HL-60 (cell line): Measurements from ENCODE around the gene ERCC3.

Source experiments
- DNase-seq, 2 experiments: peaks; one replicate each; pipeline ENCODE4 v3.0.0-alpha.2; 2010 to 2020; ENCODE audit warnings: low read depth in 1 of 2, low spot score in 1 of 2
- H3K27ac ChIP-seq: fragments of 250-450 bp; sonication (Bioruptor Pico); replicated peaks from 2 replicates; pipeline ENCODE4 v1.5.1; 2020; ENCODE audit warnings: mild to moderate bottlenecking, moderate library complexity
- H3K27me3 ChIP-seq: fragments of 250-450 bp; sonication (Bioruptor Pico); 2 replicates; pipeline ENCODE4 v1.5.1; 2021; ENCODE audit warnings: mild to moderate bottlenecking, moderate library complexity; ENCODE audit not compliant: insufficient read depth, poor library complexity, severe bottlenecking
- H3K4me3 ChIP-seq: replicated peaks from 2 replicates; pipeline ENCODE4 v1.5.1; 2011; ENCODE audit warnings: mild to moderate bottlenecking, control low read depth, low read length; ENCODE audit not compliant: insufficient read depth
- GABPA ChIP-seq: IDR thresholded peaks from 2 replicates; pipeline ENCODE4 v1.6.1; 2012; ENCODE audit warnings: low read depth
- POLR2AphosphoS5 ChIP-seq: IDR thresholded peaks from 2 replicates; pipeline ENCODE4 v1.6.1; 2012; ENCODE audit warnings: low read depth
- REST ChIP-seq: IDR thresholded peaks from 2 replicates; pipeline ENCODE4 v1.6.1; 2012; ENCODE audit warnings: low read depth; ENCODE audit not compliant: insufficient replicate concordance
- SPI1 ChIP-seq: IDR thresholded peaks from 2 replicates; pipeline ENCODE4 v1.6.1; 2012; ENCODE audit warnings: low read depth, mild to moderate bottlenecking, borderline replicate concordance
- TF ChIP-seq, protein P1 (sequence below): IDR thresholded peaks from one replicate; pipeline ENCODE4 v1.5.1; 2011; ENCODE audit warnings: low read length, control low read depth, inconsistent platforms; ENCODE audit not compliant: insufficient read depth

The ERCC3 gene

GRCh38 chr2:127288274-127288673, 5.7 kb downstream of the ERCC3 start:
- TF ChIP-seq, protein P1, sequence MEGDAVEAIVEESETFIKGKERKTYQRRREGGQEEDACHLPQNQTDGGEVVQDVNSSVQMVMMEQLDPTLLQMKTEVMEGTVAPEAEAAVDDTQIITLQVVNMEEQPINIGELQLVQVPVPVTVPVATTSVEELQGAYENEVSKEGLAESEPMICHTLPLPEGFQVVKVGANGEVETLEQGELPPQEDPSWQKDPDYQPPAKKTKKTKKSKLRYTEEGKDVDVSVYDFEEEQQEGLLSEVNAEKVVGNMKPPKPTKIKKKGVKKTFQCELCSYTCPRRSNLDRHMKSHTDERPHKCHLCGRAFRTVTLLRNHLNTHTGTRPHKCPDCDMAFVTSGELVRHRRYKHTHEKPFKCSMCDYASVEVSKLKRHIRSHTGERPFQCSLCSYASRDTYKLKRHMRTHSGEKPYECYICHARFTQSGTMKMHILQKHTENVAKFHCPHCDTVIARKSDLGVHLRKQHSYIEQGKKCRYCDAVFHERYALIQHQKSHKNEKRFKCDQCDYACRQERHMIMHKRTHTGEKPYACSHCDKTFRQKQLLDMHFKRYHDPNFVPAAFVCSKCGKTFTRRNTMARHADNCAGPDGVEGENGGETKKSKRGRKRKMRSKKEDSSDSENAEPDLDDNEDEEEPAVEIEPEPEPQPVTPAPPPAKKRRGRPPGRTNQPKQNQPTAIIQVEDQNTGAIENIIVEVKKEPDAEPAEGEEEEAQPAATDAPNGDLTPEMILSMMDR: no peak
- TF ChIP-seq SPI1 (no peak), POLR2AphosphoS5 (no peak), GABPA (no peak), REST (no peak)
- no peak overlapping the region for H3K27ac ChIP-seq
- no peaks in the 10 kb centered on the region for H3K27me3 ChIP-seq
- no peak overlapping the region for H3K4me3 ChIP-seq
- no peak for DNase-seq

- Histone ChIP-seq H3K4me3 (no peak overlapping the region), H3K27ac (no peak overlapping the region), H3K27me3 (no peaks in the 10 kb centered on the region)
- no peak for TF ChIP-seq POLR2AphosphoS5
- TF ChIP-seq REST: no peak
- TF ChIP-seq SPI1: no peak
- TF ChIP-seq, protein P1: no peak
- no peak for TF ChIP-seq GABPA
- DNase-seq: no peak
These were observed 10.7 kb downstream of the ERCC3 start for GRCh38 chr2:127283275-127283674.

GRCh38 chr2:127280693-127281092, 13.3 kb downstream of the ERCC3 start:
- no peaks in the 10 kb centered on the region for H3K27me3 ChIP-seq
- no peak overlapping the region for H3K4me3 ChIP-seq
- no peak overlapping the region for H3K27ac ChIP-seq
- no peak for TF ChIP-seq SPI1
- TF ChIP-seq POLR2AphosphoS5: no peak
- no peak for TF ChIP-seq GABPA
- TF ChIP-seq, protein P1: no peak
- no peak for TF ChIP-seq REST
- no peak for DNase-seq
